ENCODE data around the gene ZNF688. TPM values are rescaled to one million over a fixed set of nuclear protein-coding genes. Genes with fewer than 3 reads are reported as not detected.
"Not testable (repeated sequence)": the region's sequence is repeated elsewhere in the genome, so short reads cannot be mapped to it uniquely, and the experiment has no call there.

The ZNF688 gene
- total RNA-seq, 1 experiment from 2014 or later: 5.5 TPM

- CTCF ChIA-PET: no interaction called here
- no peaks in the 10 kb centered on the region for H4K20me1 ChIP-seq (ENCODE audit: low read length)
- POLR2A ChIA-PET (ENCODE audit: unreplicated experiment): no interaction called here
- H3K9me2 ChIP-seq (replicated peaks; ENCODE audit: low read length): no peaks in the 10 kb centered on the region
- no peak for TF ChIP-seq EZH2 (IDR thresholded peaks at IDR 0.05; ENCODE audit: low read length, unreplicated experiment)
- no peak for TF ChIP-seq CTCF (conservative IDR thresholded peaks at IDR 0.05; ENCODE audit: low read depth, low read length)
- no peak for TF ChIP-seq EZH2phosphoT487 (IDR thresholded peaks at IDR 0.05; ENCODE audit: borderline replicate concordance, low read length)
- no TSS peak for BruUV-seq (replicated peaks)
- no peak overlapping the region for H3K4me3 ChIP-seq (ENCODE audit: low read length)
- no peak for ATAC-seq
- H3K4me1 ChIP-seq (ENCODE audit: insufficient read depth, low read length): peaks cover 11% of the 10 kb centered on the region
- H2AFZ ChIP-seq (ENCODE audit: low read length): no peak overlapping the region
- H3K79me2 ChIP-seq (ENCODE audit: low read length): peaks cover 15% of the 10 kb centered on the region
- intact Hi-C loops (cut with micrococcal nuclease): no loop called here
- no peak overlapping the region for H3K9ac ChIP-seq (ENCODE audit: low read length)
- no peaks in the 10 kb centered on the region for H3K27me3 ChIP-seq (ENCODE audit: low read length)
- no peaks in the 10 kb centered on the region for H3K36me3 ChIP-seq (ENCODE audit: low read depth, low read length)
- no peaks in the 10 kb centered on the region for H3K9me3 ChIP-seq (ENCODE audit: low read length)
- no peaks in the 10 kb centered on the region for H3F3A ChIP-seq (ENCODE audit: low read length, unreplicated experiment)
- no peak for DNase-seq
- H3K4me2 ChIP-seq (ENCODE audit: low read length): no peak overlapping the region
- H3K27ac ChIP-seq (ENCODE audit: low read length): no peak overlapping the region
Measured at GRCh38 chr16:30539000-30539964, 32.2 kb downstream of the ZNF688 start.

GRCh38 chr16:30536391-30537024 is 35.0 kb downstream of the ZNF688 start:
- DNase-seq; ATAC-seq; H2AFZ ChIP-seq (ENCODE audit: low read length); H3K27ac ChIP-seq (ENCODE audit: low read length); H3K9me2 ChIP-seq (replicated peaks; ENCODE audit: low read length); H3K27me3 ChIP-seq (ENCODE audit: low read length); H3F3A ChIP-seq (ENCODE audit: low read length, unreplicated experiment); H3K36me3 ChIP-seq (ENCODE audit: low read depth, low read length); intact Hi-C loops (cut with micrococcal nuclease); H3K9ac ChIP-seq (ENCODE audit: low read length); BruUV-seq (replicated peaks); H3K9me3 ChIP-seq (ENCODE audit: low read length); H4K20me1 ChIP-seq (ENCODE audit: low read length); POLR2A ChIA-PET (ENCODE audit: unreplicated experiment): not testable (repeated sequence)
- peaks cover 15% of the 10 kb centered on the region for H3K4me1 ChIP-seq (ENCODE audit: insufficient read depth, low read length)
- H3K4me3 ChIP-seq (ENCODE audit: low read length): peak overlapping the region; percentile 73; the same call in 1 of the 2 replicates
- peaks cover 29% of the 10 kb centered on the region for H3K79me2 ChIP-seq (ENCODE audit: low read length)
- CTCF ChIA-PET: interaction anchor here (0.6 kb wide), 1 partner anchor 119 kb away, joined by 4 read pairs; no protein-coding TSS in a partner anchor
- H3K4me2 ChIP-seq (ENCODE audit: low read length): peak overlapping the region; percentile 97

- POLR2A ChIA-PET (ENCODE audit: unreplicated experiment): interaction anchor here (0.7 kb wide), 1 partner anchor 527 kb away, joined by 4 read pairs; no protein-coding TSS in a partner anchor
- Histone ChIP-seq H3K27me3 (ENCODE audit: low read length) (no peaks in the 10 kb centered on the region), H3K9me3 (ENCODE audit: low read length) (no peaks in the 10 kb centered on the region), H4K20me1 (ENCODE audit: low read length) (no peaks in the 10 kb centered on the region), H3K9ac (ENCODE audit: low read length) (peak overlapping the region; percentile 95), H3K27ac (ENCODE audit: low read length) (no peak overlapping the region), H3K4me3 (ENCODE audit: low read length) (peak overlapping the region; percentile 73), H3K4me1 (ENCODE audit: insufficient read depth, low read length) (peaks cover 15% of the 10 kb centered on the region), H3K36me3 (ENCODE audit: low read depth, low read length) (no peaks in the 10 kb centered on the region), H3K79me2 (ENCODE audit: low read length) (peaks cover 29% of the 10 kb centered on the region), H3F3A (ENCODE audit: low read length, unreplicated experiment) (no peaks in the 10 kb centered on the region), H3K9me2 (replicated peaks; ENCODE audit: low read length) (no peaks in the 10 kb centered on the region), H3K4me2 (ENCODE audit: low read length) (peak overlapping the region; percentile 97), H2AFZ (ENCODE audit: low read length) (peak overlapping the region; percentile 91)
- peak; percentile 26; the same call in 1 of the 2 replicates for ATAC-seq
- CTCF ChIA-PET: interaction anchor here (0.8 to 1.2 kb wide), 2 partner anchors 21 to 106 kb away, joined by 4 to 8 read pairs; partner anchors contain the start of gene DCTPP1
- BruUV-seq (replicated peaks): no TSS peak
- TF ChIP-seq EZH2phosphoT487 (IDR thresholded peaks at IDR 0.05; ENCODE audit: borderline replicate concordance, low read length) (no peak), CTCF (conservative IDR thresholded peaks at IDR 0.05; ENCODE audit: low read depth, low read length) (peak; percentile 39; the same call in 1 of the 2 replicates)
- intact Hi-C loops (cut with micrococcal nuclease): loop anchor here (1.0 kb wide), 1 partner anchor 23 kb away; the partner anchor contains the start of gene ZNF764
- DNase-seq: peak; percentile 30
Measured at GRCh38 chr16:30535777-30536190, 35.7 kb downstream of the ZNF688 start.
